Right ventricle myocardium inferior (tissue), 1 donor: Measurements from ENCODE around the gene GOLGA8Q. TPM values are rescaled to one million over a fixed set of nuclear protein-coding genes. Genes with fewer than 3 reads are reported as not detected.
"Not testable (repeated sequence)": the region's sequence is repeated elsewhere in the genome, so short reads cannot be mapped to it uniquely, and the experiment has no call there.

Experiments
- ATAC-seq: fragments of 200-7000 bp; cut with Tn5 transposase; one replicate; pipeline ENCODE4 v1.9.1; 2020; ENCODE audit warnings: mild to moderate bottlenecking, moderate library complexity
- DNase-seq: peaks from one replicate; pipeline ENCODE4 v3.0.0; 2021; ENCODE audit errors: missing footprints
- intact Hi-C: fragments of 100-400 bp; cut with DNase I; formaldehyde crosslinking; loops from one replicate; pipeline ENCODE4 v1.11.0; 2022
- long read RNA-seq: library from polyadenylated mRNA; unstranded; transcript quantifications from one replicate; pipeline ENCODE4 v2.0.0, GENCODE V29; 2021
- total RNA-seq: library from RNA; stranded (reverse); fragmentation: NEBNext Ultra II Directional; extraction: Animal tissue kit (Norgen Biotek cat#: 25700); gene quantifications from one replicate; pipeline ENCODE4 v1.2.1, GENCODE V29; 2021
- donor health status: DM: no; HTN: yes; CAD: no; lungs with severe emphysema.

The GOLGA8Q gene
- total RNA-seq, result 0.65 TPM
- long read RNA-seq, result 0 reads

GRCh38 chr15:30551750-30552149, at the start of gene GOLGA8Q:
TSS of gene GOLGA8Q (plus strand) at chr15:30552050. CDS start at chr15:30552078, 28 bp downstream.
- intact Hi-C loops, ATAC-seq, DNase-seq: not testable (repeated sequence)

DNA sequence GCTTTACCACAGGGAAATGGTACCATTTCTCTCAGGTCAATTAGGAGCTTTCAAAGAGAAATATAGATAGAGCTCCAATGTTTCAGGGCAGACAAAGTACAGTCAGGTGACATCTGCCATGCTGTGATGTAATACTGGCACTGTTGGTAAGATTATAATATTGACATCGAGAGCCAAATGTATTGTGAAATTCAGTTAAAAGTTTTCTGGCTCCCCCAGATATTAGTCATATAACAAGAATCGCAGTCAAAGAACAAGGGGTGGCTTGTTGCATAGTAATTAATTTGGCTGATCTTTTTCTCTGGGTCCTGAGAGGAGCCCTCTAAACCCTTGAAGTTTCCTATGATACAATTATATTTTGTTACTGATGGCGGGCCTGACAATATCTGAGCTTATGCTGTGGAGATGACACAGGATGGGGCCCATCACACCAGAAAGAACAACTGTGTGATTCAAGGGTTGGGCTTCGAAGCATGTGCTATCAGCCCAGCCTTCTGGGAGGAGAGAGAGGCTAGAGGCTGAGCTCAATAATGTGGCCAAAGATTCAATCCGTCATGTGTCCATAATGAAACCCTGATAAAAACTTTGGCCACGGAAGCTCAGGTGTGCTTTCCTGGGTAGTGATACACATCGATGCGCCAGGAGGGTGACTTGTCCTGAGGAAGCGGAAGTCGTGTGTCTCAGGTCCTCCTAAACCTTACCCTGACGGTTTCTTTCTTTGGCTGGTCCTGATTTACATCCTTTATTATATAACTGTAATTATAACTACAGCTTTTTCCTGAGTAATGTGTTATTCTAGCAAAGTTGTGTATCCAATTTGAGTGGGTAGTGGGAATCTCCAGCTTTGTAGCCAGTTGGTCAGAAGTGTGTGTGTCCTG, 48.7 kb upstream of the GOLGA8Q start:
- peak; percentile 77 for ATAC-seq

DNA sequence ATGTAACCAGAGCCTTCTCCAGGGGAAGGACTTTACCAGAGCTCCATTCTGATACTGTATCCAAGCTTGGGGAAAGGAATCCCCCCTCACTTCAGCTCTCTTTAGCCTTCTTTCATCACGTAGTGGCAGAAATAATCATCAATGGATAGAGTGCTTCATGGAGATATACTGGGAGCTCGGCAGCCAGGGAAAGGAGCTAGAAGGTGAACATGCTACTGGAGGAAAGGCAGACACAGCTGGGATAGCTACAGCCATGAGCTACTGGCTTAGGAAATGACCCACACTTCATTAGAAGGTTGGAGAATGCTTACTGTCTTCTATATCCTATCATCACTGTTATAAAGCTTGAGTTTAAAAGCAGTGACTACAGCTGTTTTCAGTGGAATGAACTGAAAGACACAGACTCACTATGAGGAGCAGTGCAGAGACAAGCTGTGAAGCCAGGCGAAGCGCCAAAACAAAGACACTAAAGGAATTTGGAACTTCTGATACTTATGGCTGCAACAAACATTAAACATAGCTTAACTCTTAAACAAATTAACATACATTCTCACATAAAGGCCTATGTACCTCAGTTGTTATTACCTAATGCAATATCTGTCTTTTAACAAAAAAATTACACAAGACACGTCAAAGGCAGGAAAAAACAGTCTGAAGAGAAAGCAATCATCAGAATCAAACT, 47.5 kb upstream of the GOLGA8Q start:
- ATAC-seq, intact Hi-C loops, DNase-seq: not testable (repeated sequence)

More for the DNA sequence above, 48.7 kb upstream of the GOLGA8Q start:
- DNase-seq, intact Hi-C loops: not testable (repeated sequence)

DNA sequence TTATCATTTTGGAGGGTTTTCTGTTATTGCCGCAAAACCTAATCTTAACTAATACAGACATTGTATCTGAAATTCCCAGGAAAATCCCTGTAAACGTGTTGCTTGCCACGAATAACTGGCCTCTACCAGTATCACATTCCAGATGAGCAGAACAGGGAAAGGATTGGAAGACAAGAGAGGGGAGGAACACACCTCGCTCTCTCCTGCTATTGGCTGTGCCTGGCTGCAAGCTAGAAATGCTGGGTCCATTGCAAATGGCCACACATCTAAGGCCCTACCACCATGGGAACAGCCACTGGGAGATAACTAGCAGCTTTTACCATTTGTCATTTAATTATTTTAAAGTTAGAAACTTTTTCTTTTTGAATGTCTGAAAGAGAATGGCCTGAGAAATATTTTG, 37.3 kb upstream of the GOLGA8Q start:
- ATAC-seq, intact Hi-C loops, DNase-seq: not testable (repeated sequence)

GRCh38 chr15:30523453-30524243, 28.2 kb upstream of the GOLGA8Q start:
- peak; percentile 20 for DNase-seq
- ATAC-seq, intact Hi-C loops: not testable (repeated sequence)

GRCh38 chr15:30525912-30526311, 25.9 kb upstream of the GOLGA8Q start:
- ATAC-seq, intact Hi-C loops: not testable (repeated sequence)
- DNase-seq, result peak; percentile 16

- ATAC-seq, intact Hi-C loops, DNase-seq: not testable (repeated sequence)
These were observed 22.8 kb upstream of the GOLGA8Q start for GRCh38 chr15:30529049-30529448.

DNA sequence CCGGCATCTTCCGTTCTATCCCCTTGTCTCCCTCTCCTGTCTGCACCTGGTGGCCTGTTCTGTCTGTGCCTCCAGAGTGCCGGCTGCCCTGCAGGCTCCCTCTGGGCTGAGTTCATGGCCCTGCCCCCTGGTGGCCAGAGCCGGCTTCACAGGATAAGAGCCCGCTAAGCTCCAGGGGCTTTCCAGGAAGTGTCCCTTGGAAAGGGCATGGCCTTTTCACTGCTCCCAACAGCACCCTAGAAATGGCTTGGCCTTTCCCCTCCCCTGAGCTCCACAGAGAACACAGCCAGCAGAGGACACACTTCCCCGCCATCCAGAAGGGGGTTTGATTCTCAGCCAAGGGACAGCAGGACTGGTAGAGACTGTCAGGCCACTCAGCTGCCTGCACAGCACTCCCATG, 15.1 kb downstream of the GOLGA8Q start:
- ATAC-seq, intact Hi-C loops, DNase-seq: not testable (repeated sequence)

DNA sequence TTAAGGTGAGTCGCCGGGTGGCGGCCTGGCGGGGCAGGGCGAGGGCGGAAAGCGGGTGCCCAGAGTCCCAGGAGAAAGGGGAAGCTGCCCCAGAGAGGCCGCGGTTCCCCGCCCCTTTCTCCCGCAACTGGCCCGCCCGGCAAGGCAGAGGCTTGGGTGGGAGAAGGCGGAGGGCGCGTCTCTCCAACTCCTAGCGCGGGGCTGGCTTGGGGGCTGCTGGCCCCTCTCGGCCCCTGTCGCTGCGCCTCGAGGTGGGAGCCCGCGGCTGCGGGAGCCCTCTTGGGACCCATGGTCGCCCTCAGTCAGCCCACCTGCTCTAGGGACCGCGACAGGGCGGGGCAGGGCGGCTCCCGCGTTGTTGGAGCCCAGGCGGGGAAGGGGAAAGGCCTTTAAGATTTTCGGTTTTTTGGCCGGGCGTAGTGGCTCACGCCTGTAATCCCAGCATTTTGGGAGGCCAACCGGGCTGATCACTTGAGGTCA, 21.2 kb downstream of the GOLGA8Q start:
- DNase-seq, intact Hi-C loops: not testable (repeated sequence)
- ATAC-seq, result peak; percentile 75

GRCh38 chr15:30579394-30579970, 27.6 kb downstream of the GOLGA8Q start:
- ATAC-seq, DNase-seq, intact Hi-C loops: not testable (repeated sequence)

DNA sequence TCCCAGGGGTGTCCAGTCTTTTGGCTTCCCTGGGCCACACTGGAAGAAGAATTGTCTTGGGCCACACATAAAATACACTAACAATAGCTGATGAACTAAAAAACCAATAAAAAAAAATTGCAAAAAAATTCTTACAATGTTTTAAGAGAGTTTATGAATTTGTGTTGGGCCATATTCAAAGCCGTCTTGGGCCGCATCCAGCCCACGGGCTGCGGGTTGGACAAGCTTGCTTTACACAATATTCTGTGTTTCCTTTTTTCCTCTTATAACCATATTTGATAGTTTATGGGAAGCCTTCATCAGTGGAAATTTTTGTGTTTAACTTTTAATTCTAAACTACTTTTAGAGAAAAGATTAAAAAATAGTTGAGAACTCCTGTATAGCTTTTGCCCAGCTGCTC, 28.9 kb downstream of the GOLGA8Q start:
- ATAC-seq, intact Hi-C loops, DNase-seq: not testable (repeated sequence)

DNA sequence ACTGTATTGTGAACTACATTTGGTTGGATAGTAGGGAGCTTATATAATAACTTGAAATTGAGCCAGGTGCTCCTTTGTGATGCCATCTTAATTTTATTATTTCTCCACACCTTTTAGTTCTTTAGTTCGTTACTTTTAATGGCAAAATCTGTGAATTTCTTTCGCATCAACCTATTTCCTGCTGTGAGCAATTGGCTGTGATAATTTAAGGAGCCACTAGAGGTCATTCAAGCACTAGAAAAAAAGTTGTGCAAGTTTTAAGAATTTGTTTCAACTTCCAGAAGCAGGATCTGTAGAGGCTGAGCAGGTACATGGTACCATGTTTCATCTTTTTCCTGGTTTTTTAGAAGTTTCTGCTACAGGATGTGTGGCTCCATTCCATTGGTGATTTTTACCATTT, 47.1 kb downstream of the GOLGA8Q start:
- DNase-seq, intact Hi-C loops, ATAC-seq: not testable (repeated sequence)

GRCh38 chr15:30603796-30604195, 51.9 kb downstream of the GOLGA8Q start, which contains the start of gene GOLGA8H:
TSS of gene GOLGA8H (plus strand) at chr15:30604028. CDS start at chr15:30604126, 98 bp downstream.
- ATAC-seq, DNase-seq, intact Hi-C loops: not testable (repeated sequence)

Other genes with a start within 250 kb of the GOLGA8Q start
- 2.0 TPM for gene CHRFAM7A, start 158.5 kb upstream of the GOLGA8Q start, total RNA-seq
- gene GOLGA8R, start 137.8 kb upstream of the GOLGA8Q start, total RNA-seq, result 3.6 TPM
- not detected for gene GOLGA8H, start 52.0 kb downstream of the GOLGA8Q start, total RNA-seq